Sigmoid colon (tissue), 7 donors: ENCODE data around the gene PIGH. TPM values are rescaled to one million over a fixed set of nuclear protein-coding genes. Genes with fewer than 3 reads are reported as not detected.
A peak's percentile ranks its signal among the peaks of the same experiment; 100 is the strongest.
"Not testable (repeated sequence)": the region's sequence is repeated elsewhere in the genome, so short reads cannot be mapped to it uniquely, and the experiment has no call there.

Source experiments
- DNase-seq: peaks from one replicate; pipeline ENCODE4 v3.0.0-alpha.2; 2019
- H3K27ac ChIP-seq, 4 donors: fragments of 200-600 bp; sonication (generic); one replicate each; pipeline ENCODE4 v1.5.1; 2016 to 2019; ENCODE audit warnings: mild to moderate bottlenecking in 1 of 4
- H3K27me3 ChIP-seq, 3 donors: fragments of 200-600 bp; sonication (generic); one replicate each; pipeline ENCODE4 v1.5.1; 2019; ENCODE audit warnings: mild to moderate bottlenecking in 1 of 3
- H3K36me3 ChIP-seq, 4 donors: fragments of 200-600 bp; sonication (generic); one replicate each; pipeline ENCODE4 v1.5.1; 2016 to 2019
- H3K4me1 ChIP-seq, 4 donors: fragments of 200-600 bp; sonication (generic); one replicate each; pipeline ENCODE4 v1.5.1; 2017 to 2019
- H3K4me3 ChIP-seq, 4 donors: fragments of 200-600 bp; sonication (generic); one replicate each; pipeline ENCODE4 v1.5.1; 2017 to 2019; ENCODE audit warnings: mild to moderate bottlenecking in 2 of 4, moderate library complexity in 1 of 4
- H3K9me3 ChIP-seq, 4 donors: fragments of 200-600 bp in 3 of 4; sonication (generic) in 3 of 4; one replicate each; pipeline versions ENCODE4 v1.5.1 to v1.6.1; 2013 to 2019
- CTCF ChIP-seq, 4 experiments: fragments of 450-650 bp in 3 of 4; fragments of 200-600 bp in 1 of 4; IDR thresholded peaks; one replicate each; pipeline ENCODE4 v1.5.1; 2016 to 2019; ENCODE audit warnings: antibody characterized with exemption in 4 of 4, mild to moderate bottlenecking in 3 of 4, moderate library complexity in 2 of 4
- EP300 ChIP-seq, 4 donors: sonication (generic); formaldehyde crosslinking; IDR thresholded peaks; one replicate each; pipeline ENCODE4 v1.6.1; 2017; ENCODE audit warnings: antibody characterized with exemption in 4 of 4
- POLR2A ChIP-seq, 2 donors: fragments of 450-650 bp; IDR thresholded peaks; one replicate each; pipeline ENCODE4 v1.6.1; 2016; ENCODE audit warnings: antibody characterized with exemption in 2 of 2, mild to moderate bottlenecking in 2 of 2, moderate library complexity in 2 of 2
- POLR2AphosphoS5 ChIP-seq, 4 donors: sonication (generic); formaldehyde crosslinking; IDR thresholded peaks; one replicate each; pipeline ENCODE4 v1.6.1; 2017; ENCODE audit warnings: antibody characterized with exemption in 4 of 4
- WGBS, 2 donors: extraction: QIAGEN DNeasy Blood & Tissue Kit; methylation state at CpG; one replicate each; pipeline ENCODE4 v1.1.7; 2013; 5-methylcytosine and 5-hydroxymethylcytosine counted together
- intact Hi-C: fragments of 100-400 bp; cut with DNase I; formaldehyde crosslinking; loops from one replicate; pipeline ENCODE4 v1.15.1; 2023
- polyA plus RNA-seq, 3 donors: library from polyadenylated mRNA; stranded (reverse); fragments of 200-250 nt; gene quantifications; one replicate each; pipeline ENCODE4 v1.2.3, GENCODE V29; 2013
- total RNA-seq, 4 donors: library from RNA; depleted of rRNA; stranded (reverse); fragments of >200 nt; gene quantifications; one replicate each; pipeline ENCODE4 v1.1.0, GENCODE V29; 2016
- donor health status: healthy with polysubstance abuse.
- donor health status: Bipolar disorder and iron deficiency.
- donor health status: healthy.

Gene PIGH
- total and polyA plus RNA-seq, 7 donors: 8.4 to 32.9 (median 15.2) TPM

GRCh38 chr14:67627519-67627918 is 27.5 kb upstream of the PIGH start:
- H3K27me3 ChIP-seq: no peaks in the 10 kb centered on the region
- H3K27ac ChIP-seq: no peak overlapping the region
- intact Hi-C loops: no loop called here
- H3K4me3 ChIP-seq: no peak overlapping the region
- no peak for TF ChIP-seq CTCF (IDR thresholded peaks at IDR 0.05)
- TF ChIP-seq POLR2AphosphoS5 (IDR thresholded peaks at IDR 0.05): no peak
- no peak for TF ChIP-seq POLR2A (IDR thresholded peaks at IDR 0.05)
- TF ChIP-seq EP300 (IDR thresholded peaks at IDR 0.05): no peak
- no peak for DNase-seq
- H3K4me1 ChIP-seq: peaks cover 0 to 15% (median 15%) of the 10 kb centered on the region in 4 donors
- H3K9me3 ChIP-seq: no peaks in the 10 kb centered on the region
- no peaks in the 10 kb centered on the region for H3K36me3 ChIP-seq

DNA sequence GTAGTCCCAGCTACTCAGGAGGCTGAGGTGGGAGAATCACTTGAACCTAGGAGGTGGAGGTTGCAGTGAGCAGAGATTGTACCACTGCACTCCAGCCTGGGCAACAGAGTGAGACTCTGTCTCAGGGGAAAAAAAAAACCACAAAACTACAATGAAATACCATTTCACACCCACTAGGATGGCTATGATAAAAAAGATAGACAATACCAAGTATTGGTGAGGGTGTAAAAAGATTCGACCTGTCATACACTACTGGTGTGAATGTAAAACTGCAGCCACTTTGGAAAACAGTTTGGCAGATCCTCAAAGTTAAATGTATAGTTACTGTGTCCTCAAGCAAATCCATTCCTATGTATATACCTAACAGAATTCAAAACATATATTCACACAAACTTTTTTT is 26.1 kb upstream of the PIGH start:
- WGBS, 2 donors: 81 to 85% methylated on average over 1 of the region's 1 CpG
- intact Hi-C loops, H3K4me3 ChIP-seq, H3K36me3 ChIP-seq, H3K9me3 ChIP-seq, H3K27ac ChIP-seq, DNase-seq, H3K27me3 ChIP-seq: not testable (repeated sequence)
- H3K4me1 ChIP-seq: peaks cover 0 to 23% (median 22%) of the 10 kb centered on the region in 4 donors

- WGBS, 2 donors: 37 to 63% methylated on average over 2 of the region's 2 CpGs
- TF ChIP-seq EP300 (IDR thresholded peaks at IDR 0.05) (no peak), POLR2A (IDR thresholded peaks at IDR 0.05) (no peak), CTCF (IDR thresholded peaks at IDR 0.05) (no peak), POLR2AphosphoS5 (IDR thresholded peaks at IDR 0.05) (no peak)
- no peak for DNase-seq
- Histone ChIP-seq H3K9me3 (no peaks in the 10 kb centered on the region), H3K4me3 (no peak overlapping the region), H3K27me3 (no peaks in the 10 kb centered on the region), H3K4me1 (peaks cover 0 to 45% (median 40%) of the 10 kb centered on the region in 4 donors), H3K36me3 (no peaks in the 10 kb centered on the region), H3K27ac (peak overlapping the region; percentile 72 to 82 (median 79))
- intact Hi-C loops: no loop called here
Measured at GRCh38 chr14:67623114-67623513, 23.0 kb upstream of the PIGH start.

GRCh38 chr14:67622675-67623074 is 22.6 kb upstream of the PIGH start:
- peaks cover 0 to 45% (median 40%) of the 10 kb centered on the region in 4 donors for H3K4me1 ChIP-seq
- DNase-seq: peak; percentile 83
- H3K36me3 ChIP-seq: no peaks in the 10 kb centered on the region
- H3K9me3 ChIP-seq: no peaks in the 10 kb centered on the region
- intact Hi-C loops: no loop called here
- TF ChIP-seq POLR2A (IDR thresholded peaks at IDR 0.05) (no peak), CTCF (IDR thresholded peaks at IDR 0.05) (no peak), POLR2AphosphoS5 (IDR thresholded peaks at IDR 0.05) (peak in 1 of 4 donors; percentile 67), EP300 (IDR thresholded peaks at IDR 0.05) (peak in 1 of 4 donors; percentile 38)
- H3K4me3 ChIP-seq: no peak overlapping the region
- no peaks in the 10 kb centered on the region for H3K27me3 ChIP-seq
- 55 to 85% methylated on average over 4 of the region's 4 CpGs for WGBS, 2 donors
- H3K27ac ChIP-seq: peak overlapping the region; percentile 72 to 82 (median 79)

GRCh38 chr14:67620217-67620785 is 20.2 kb upstream of the PIGH start:
- Histone ChIP-seq H3K27me3 (no peaks in the 10 kb centered on the region), H3K4me1 (peaks cover 0 to 45% (median 40%) of the 10 kb centered on the region in 4 donors), H3K9me3 (no peaks in the 10 kb centered on the region), H3K4me3 (peak overlapping the region; percentile 46 to 64 (median 60)), H3K27ac (peak overlapping the region; percentile 75 to 80 (median 78)), H3K36me3 (no peaks in the 10 kb centered on the region)
- TF ChIP-seq POLR2A (IDR thresholded peaks at IDR 0.05) (no peak), EP300 (IDR thresholded peaks at IDR 0.05) (no peak), CTCF (IDR thresholded peaks at IDR 0.05) (no peak), POLR2AphosphoS5 (IDR thresholded peaks at IDR 0.05) (no peak)
- whole genome bisulfite sequencing, 2 donors: 4 to 11% methylated on average over 19 of the region's 19 CpGs
- DNase-seq: peak; percentile 68
- intact Hi-C loops: no loop called here
